NCI-H460 (cell line): ENCODE measurements around the gene CLDN5. TPM values are rescaled to one million over a fixed set of nuclear protein-coding genes. Genes with fewer than 3 reads are reported as not detected.

Source experiments
- DNase-seq: peaks from one replicate; pipeline ENCODE4 v3.0.0-alpha.2; 2016; ENCODE audit warnings: low read depth; ENCODE audit errors: extremely low read depth
- total RNA-seq: library from RNA; depleted of rRNA; stranded (reverse); fragments of >200 nt; shearing (Covaris generic); gene quantifications from 2 replicates; pipeline ENCODE4 v1.2.3, GENCODE V29; 2014

CLDN5 gene
- total RNA-seq, 1 experiment from 2014 or later, result not detected

GRCh38 chr22:19507534-19507861 is 16.7 kb downstream of the CLDN5 start:
- no peak for DNase-seq

GRCh38 chr22:19506212-19506611 is 18.0 kb downstream of the CLDN5 start:
- no peak for DNase-seq

GRCh38 chr22:19505735-19506126 is 18.5 kb downstream of the CLDN5 start:
- no peak for DNase-seq

GRCh38 chr22:19504900-19505734 is 19.1 kb downstream of the CLDN5 start:
- DNase-seq, result no peak

- no peak for DNase-seq
Observed at GRCh38 chr22:19503869-19504268, 20.3 kb downstream of the CLDN5 start.

GRCh38 chr22:19503367-19503766 is 20.8 kb downstream of the CLDN5 start:
- no peak for DNase-seq

- DNase-seq, result no peak
Observed at GRCh38 chr22:19501897-19502447, 22.2 kb downstream of the CLDN5 start.

- DNase-seq, result no peak
Observed at GRCh38 chr22:19499880-19500242, 24.3 kb downstream of the CLDN5 start.

GRCh38 chr22:19499236-19499879 is 24.9 kb downstream of the CLDN5 start:
- no peak for DNase-seq

GRCh38 chr22:19498866-19499190 is 25.4 kb downstream of the CLDN5 start:
- no peak for DNase-seq

GRCh38 chr22:19498154-19498865 is 25.9 kb downstream of the CLDN5 start:
- no peak for DNase-seq

- DNase-seq, result no peak
Observed at GRCh38 chr22:19497245-19497644, 27.0 kb downstream of the CLDN5 start.

- no peak for DNase-seq
Observed at GRCh38 chr22:19496324-19496630, 27.9 kb downstream of the CLDN5 start.

- no peak for DNase-seq
Observed at GRCh38 chr22:19495562-19496323, 28.5 kb downstream of the CLDN5 start.

GRCh38 chr22:19494676-19495173 is 29.5 kb downstream of the CLDN5 start:
- no peak for DNase-seq

GRCh38 chr22:19494001-19494560 is 30.1 kb downstream of the CLDN5 start:
- DNase-seq, result no peak

- DNase-seq, result no peak
Observed at GRCh38 chr22:19492504-19493174, 31.6 kb downstream of the CLDN5 start.

- DNase-seq, result no peak
Observed at GRCh38 chr22:19490628-19491230, 33.5 kb downstream of the CLDN5 start.
